Stomach (tissue), 4 donors: ENCODE results near the gene RAP1A.

Source experiments
- CTCF ChIP-seq, 7 experiments: fragments of 450-650 bp in 4 of 7; fragments of 200-600 bp in 3 of 7; sonication (generic) in 3 of 7; IDR thresholded peaks; one replicate each; pipeline ENCODE4 v1.5.1; 2016 to 2019; ENCODE audit warnings: antibody characterized with exemption in 7 of 7, control low read depth in 2 of 7, mild to moderate bottlenecking in 1 of 7
- POLR2AphosphoS5 ChIP-seq, 3 donors: sonication (generic); formaldehyde crosslinking; IDR thresholded peaks; one replicate each; pipeline ENCODE4 v1.6.1; 2016; ENCODE audit warnings: antibody characterized with exemption in 3 of 3

DNA sequence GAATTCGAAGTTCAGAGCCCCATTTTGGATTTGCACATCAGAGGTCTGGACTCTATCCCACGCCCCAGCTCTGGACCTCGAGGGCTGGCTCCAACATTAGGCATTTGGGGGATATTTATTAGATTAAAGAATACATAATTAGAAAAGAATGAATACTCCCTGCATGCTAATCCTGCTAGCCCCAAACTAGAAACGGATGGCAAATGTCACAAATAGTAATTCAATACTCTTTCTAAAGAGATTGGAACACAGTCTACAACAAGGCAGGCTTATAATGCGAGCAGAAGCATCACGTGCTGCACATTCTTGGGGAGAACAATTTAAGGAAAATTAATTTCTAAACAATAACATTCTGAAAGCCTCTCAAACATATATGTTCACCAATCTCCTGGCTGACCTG lies 27.7 kb upstream of the RAP1A start:
- TF ChIP-seq CTCF (IDR thresholded peaks at IDR 0.05) (no peak), POLR2AphosphoS5 (IDR thresholded peaks at IDR 0.05) (no peak)
